Erythroblast (primary cell): ENCODE data around the gene EGFL7.

Experiments
- DNase-seq, 2 experiments: peaks; one replicate each; lab custom pipeline; 2025; lab: John Stamatoyannopoulos, UW
- GATA1 ChIP-seq: IDR thresholded peaks from 2 replicates; pipeline ENCODE4 v1.6.1; 2011; ENCODE audit warnings: low read depth, mild to moderate bottlenecking, control low read depth, low read length, moderate library complexity
- POLR2A ChIP-seq: IDR thresholded peaks from 2 replicates; pipeline ENCODE4 v1.6.1; 2011; ENCODE audit warnings: mild to moderate bottlenecking, low read length

Gene EGFL7

GRCh38 chr9:136656183-136656738 lies 6.5 kb upstream of the EGFL7 start:
- TF ChIP-seq POLR2A (no peak), GATA1 (no peak)
- no peak for DNase-seq

GRCh38 chr9:136656795-136657611 lies 5.7 kb upstream of the EGFL7 start:
- no peak for DNase-seq
- no peak for TF ChIP-seq GATA1
- TF ChIP-seq POLR2A: no peak

- TF ChIP-seq GATA1 (no peak), POLR2A (no peak)
- no peak for DNase-seq
Measured at GRCh38 chr9:136657974-136658848, 4.5 kb upstream of the EGFL7 start.

- TF ChIP-seq GATA1 (no peak), POLR2A (no peak)
- DNase-seq: no peak
Measured at GRCh38 chr9:136658849-136659535, 3.7 kb upstream of the EGFL7 start.

- DNase-seq: no peak
- TF ChIP-seq GATA1: no peak
- no peak for TF ChIP-seq POLR2A
Measured at GRCh38 chr9:136659861-136660784, 2.6 kb upstream of the EGFL7 start.

GRCh38 chr9:136660971-136661550 lies 1.7 kb upstream of the EGFL7 start:
- no peak for TF ChIP-seq GATA1
- TF ChIP-seq POLR2A: no peak
- DNase-seq: no peak

GRCh38 chr9:136661641-136662325 lies 933 bp upstream of the EGFL7 start:
- no peak for DNase-seq
- TF ChIP-seq POLR2A (no peak), GATA1 (no peak)

GRCh38 chr9:136662326-136662655 lies 425 bp upstream of the EGFL7 start:
- DNase-seq: no peak
- TF ChIP-seq GATA1 (no peak), POLR2A (no peak)

- no peak for TF ChIP-seq GATA1
- no peak for DNase-seq
Measured at GRCh38 chr9:136664000-136664915, 1.5 kb downstream of the EGFL7 start.

GRCh38 chr9:136665111-136665703 lies 2.5 kb downstream of the EGFL7 start:
- TF ChIP-seq POLR2A: peak; percentile 42
- TF ChIP-seq GATA1: no peak
- peak; percentile 56 to 57 for DNase-seq

- no peak for DNase-seq
Measured at GRCh38 chr9:136665704-136666371, 3.1 kb downstream of the EGFL7 start.

More at GRCh38 chr9:136665704-136666371, 3.1 kb downstream of the EGFL7 start:
- TF ChIP-seq GATA1: no peak
- no peak for TF ChIP-seq POLR2A
